GM19324 (cell line): ENCODE data around the gene PTPRG.

Experiments
- ATAC-seq: cut with Tn5 transposase; IDR thresholded peaks from one replicate; pipeline ENCODE4 v1.9.1; 2021; ENCODE audit warnings: mild to moderate bottlenecking, moderate library complexity; ENCODE audit not compliant: unreplicated experiment, low FRiP score

Gene PTPRG

DNA sequence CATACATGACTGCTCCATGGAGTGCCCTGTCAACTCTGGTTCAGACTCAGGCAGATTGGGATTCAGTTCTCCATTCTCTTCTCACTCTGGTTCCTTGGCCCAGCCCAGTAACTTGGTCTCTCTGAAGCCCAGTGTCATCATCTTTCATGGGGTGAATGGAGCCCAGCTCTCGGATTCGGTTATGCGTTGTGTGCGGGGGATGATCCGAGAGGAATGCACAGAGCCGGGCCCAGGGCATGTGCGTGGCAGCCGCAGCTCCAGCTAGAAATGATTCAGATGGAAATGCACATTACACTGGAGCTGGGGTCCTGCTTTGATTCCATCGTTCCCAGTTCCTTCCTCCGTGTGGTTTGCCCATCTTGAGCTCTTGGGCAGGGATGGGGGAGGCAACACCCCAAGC, 622.6 kb downstream of the PTPRG start:
- no peak for ATAC-seq

- ATAC-seq = no peak
These were observed 623.2 kb downstream of the PTPRG start for GRCh38 chr3:62184559-62184958.

DNA sequence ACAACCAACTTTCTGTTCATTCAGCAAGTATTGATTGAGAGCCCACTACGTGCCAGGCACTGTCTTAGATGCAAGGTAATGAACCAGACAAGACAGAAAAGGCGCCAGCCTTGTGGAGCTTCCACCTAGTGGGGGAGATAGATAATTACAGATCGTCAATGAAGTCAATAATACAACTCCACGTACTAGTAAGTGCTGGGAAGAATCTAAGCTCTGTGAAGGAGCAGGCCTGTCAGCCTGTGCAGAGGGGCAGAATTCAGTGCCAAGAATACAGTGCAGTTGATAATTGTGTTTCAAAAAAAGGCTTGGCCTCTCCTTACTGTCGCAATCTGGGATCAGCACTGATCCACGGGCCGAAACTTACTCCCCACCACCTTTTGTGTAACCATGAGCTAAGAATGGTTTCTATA, 625.7 kb downstream of the PTPRG start:
- no peak for ATAC-seq

DNA sequence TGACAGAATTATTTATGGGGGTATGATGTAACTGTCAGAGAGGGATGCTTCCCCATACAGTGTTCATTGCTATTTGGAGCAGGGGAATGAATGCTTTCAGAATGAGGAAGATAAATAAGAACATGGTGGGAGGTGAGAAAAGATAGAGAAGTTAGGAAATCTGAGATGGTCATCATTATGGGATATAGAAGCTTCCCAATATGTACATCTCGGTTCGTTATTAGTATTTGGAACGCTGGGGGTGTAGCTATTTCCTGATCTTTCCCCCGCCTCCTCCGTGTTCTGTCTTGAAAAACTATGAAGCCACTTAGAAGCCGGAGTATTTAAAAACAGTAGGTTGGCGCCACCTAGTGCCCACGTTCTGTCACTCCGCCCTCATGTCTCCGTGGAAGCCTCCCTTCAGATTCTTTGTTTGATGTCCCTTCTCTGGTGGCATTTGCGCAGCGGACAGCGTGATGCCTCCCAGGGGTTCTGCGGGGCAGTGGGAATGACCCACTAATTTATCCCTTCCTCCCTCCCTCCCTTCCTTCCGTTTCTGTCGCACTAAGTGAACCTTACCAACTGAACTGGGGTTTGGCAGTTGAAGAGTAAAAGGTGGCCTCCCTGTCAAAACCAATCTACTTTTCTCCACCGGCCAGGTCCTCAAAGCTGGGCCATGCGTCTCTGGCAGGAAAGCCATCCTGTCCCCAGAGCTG, 627.5 kb downstream of the PTPRG start:
- peak; percentile 58 for ATAC-seq

GRCh38 chr3:62189376-62189698, 628.0 kb downstream of the PTPRG start:
- ATAC-seq = no peak

DNA sequence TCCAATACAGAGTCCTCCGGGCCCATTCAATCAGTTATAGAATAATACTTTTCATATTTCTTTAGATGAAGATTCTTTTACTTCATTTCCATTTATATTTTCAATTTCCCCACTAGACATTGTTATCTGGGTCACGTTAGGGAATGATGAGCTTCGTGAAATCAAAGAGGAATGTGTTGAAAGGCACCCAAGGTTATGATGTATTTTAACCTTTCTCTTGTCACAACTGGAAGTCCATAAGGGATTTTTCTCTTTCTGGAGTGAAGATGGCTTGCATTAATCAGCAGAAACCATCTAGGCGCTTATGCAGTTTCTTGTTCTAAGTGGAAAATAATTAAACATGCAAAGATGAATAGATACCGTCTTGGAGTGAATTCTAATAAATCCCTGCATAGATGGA, 631.5 kb downstream of the PTPRG start:
- no peak for ATAC-seq

- no peak for ATAC-seq
These were observed 632.4 kb downstream of the PTPRG start for GRCh38 chr3:62193586-62194345.

- no peak for ATAC-seq
These were observed 636.1 kb downstream of the PTPRG start for GRCh38 chr3:62197350-62198012.

- ATAC-seq = no peak
These were observed 637.8 kb downstream of the PTPRG start for GRCh38 chr3:62199126-62199525.

- no peak for ATAC-seq
These were observed 640.2 kb downstream of the PTPRG start for GRCh38 chr3:62201438-62202035.

GRCh38 chr3:62203152-62203551, 641.8 kb downstream of the PTPRG start:
- ATAC-seq = no peak

DNA sequence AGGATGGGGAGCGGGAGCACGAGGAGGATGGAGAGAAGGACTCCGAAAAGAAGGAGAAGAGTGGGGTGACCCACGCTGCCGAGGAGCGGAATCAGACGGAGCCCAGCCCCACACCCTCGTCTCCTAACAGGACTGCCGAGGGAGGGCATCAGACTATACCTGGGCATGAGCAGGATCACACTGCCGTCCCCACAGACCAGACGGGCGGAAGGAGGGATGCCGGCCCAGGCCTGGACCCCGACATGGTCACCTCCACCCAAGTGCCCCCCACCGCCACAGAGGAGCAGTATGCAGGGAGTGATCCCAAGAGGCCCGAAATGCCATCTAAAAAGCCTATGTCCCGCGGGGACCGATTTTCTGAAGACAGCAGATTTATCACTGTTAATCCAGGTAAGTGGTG, 642.2 kb downstream of the PTPRG start:
- ATAC-seq = no peak

- ATAC-seq = no peak
These were observed 645.8 kb downstream of the PTPRG start for GRCh38 chr3:62207197-62207596.

DNA sequence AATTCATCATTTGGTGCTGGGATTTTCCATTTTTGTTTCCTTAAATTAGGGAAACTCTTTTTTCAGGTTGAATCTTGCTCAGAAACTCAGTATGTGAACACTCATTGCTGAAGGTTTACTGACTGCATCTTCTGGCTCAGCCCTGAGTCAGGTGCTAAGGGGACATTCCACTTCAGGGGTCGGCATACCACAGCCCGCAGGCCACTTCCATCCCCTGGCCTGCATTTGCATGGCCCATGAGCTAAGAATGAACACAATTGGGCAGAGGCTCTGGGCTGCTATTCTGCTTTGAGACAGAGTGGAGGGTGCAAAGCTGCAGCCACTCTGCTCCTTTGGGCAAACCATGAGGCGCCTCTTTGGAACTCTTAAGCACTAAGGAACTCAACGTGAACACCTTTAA, 647.0 kb downstream of the PTPRG start:
- ATAC-seq = no peak

GRCh38 chr3:62209101-62209500, 647.7 kb downstream of the PTPRG start:
- no peak for ATAC-seq

DNA sequence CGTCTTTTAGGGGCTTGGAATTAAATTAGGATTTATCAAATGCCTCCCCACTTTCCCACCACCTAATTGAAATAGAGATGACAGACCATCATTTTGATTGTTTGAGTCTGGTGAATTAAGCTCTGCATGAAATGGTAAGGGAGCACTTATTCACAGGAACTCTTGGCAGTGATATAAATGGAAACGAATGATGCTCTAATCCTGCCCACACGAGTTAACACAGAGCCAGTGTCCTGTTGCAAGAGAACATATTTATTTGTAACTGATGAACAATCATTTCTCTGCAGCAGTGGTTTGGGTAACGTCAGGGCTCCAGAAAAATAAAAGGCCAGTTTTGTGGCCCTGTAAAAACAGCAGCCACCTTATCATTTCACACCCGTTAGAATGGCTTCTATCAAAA, 648.6 kb downstream of the PTPRG start:
- no peak for ATAC-seq

GRCh38 chr3:62211675-62212429, 650.5 kb downstream of the PTPRG start:
- ATAC-seq = no peak

DNA sequence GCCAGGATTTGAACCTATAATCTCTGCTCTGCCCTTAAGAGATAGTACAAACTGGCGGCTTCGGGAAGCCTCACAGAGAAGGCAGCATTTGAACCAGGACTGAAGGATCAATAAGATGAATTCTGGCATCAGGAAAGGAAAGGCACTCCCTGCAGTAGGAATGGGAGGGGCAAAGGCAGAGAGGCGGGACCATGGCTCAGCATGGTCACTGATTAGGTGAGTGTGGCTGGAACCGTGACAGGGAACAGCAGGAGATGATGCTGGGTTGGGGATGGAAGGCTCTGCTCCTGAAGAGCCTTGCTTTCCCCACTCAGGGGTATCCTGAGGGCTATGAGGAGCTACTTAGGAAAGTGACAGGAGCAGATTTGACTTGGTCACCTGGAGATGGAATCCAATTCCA, 653.5 kb downstream of the PTPRG start:
- ATAC-seq = no peak

- ATAC-seq = no peak
These were observed 659.2 kb downstream of the PTPRG start for GRCh38 chr3:62220616-62221015.

DNA sequence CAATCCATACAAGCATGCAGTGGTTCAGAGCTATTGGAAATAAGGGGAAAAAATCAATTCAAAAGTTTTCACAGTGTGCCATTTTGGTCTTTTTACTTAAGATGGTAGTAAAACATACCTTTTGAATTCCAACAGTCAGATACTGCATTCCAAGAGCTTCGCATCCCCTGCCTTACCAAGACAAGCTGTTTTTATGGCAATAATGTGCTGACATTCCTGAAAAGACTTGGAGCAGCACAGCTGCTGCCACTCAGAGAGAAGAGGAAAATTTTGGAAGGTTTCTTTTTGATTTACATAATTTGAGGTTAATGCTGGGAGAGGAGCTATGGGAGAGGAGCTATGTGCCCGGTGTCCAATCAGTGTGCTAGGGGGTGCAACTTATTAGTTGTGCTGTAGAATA, 663.7 kb downstream of the PTPRG start:
- no peak for ATAC-seq
